Subcutaneous abdominal adipose tissue (tissue), 5 donors: ENCODE results near the gene PTTG2.

ENCODE experiments used
- H3K27ac ChIP-seq: one replicate; pipeline ENCODE4 v1.7.0; 2013; ENCODE audit warnings: low read depth, mild to moderate bottlenecking, inconsistent platforms, low read length, moderate library complexity
- H3K27me3 ChIP-seq, 5 donors: one replicate each; pipeline ENCODE4 v1.7.0; 2013; ENCODE audit warnings: low read length in 5 of 5, inconsistent platforms in 1 of 5; ENCODE audit not compliant: control insufficient read depth in 5 of 5, insufficient read depth in 4 of 5
- H3K36me3 ChIP-seq, 5 donors: one replicate each; pipeline ENCODE4 v1.7.0; 2013; ENCODE audit warnings: low read length in 5 of 5; ENCODE audit not compliant: control insufficient read depth in 5 of 5, insufficient read depth in 5 of 5
- H3K4me1 ChIP-seq, 5 donors: one replicate each; pipeline ENCODE4 v1.7.0; 2013; ENCODE audit warnings: low read length in 5 of 5, mild to moderate bottlenecking in 3 of 5, moderate library complexity in 1 of 5; ENCODE audit not compliant: control insufficient read depth in 5 of 5, insufficient read depth in 5 of 5
- H3K4me3 ChIP-seq, 5 donors: one replicate each; pipeline ENCODE4 v1.7.0; 2013; ENCODE audit warnings: low read length in 5 of 5, low read depth in 1 of 5
- H3K9ac ChIP-seq, 5 donors: one replicate each; pipeline ENCODE4 v1.7.0; 2013; ENCODE audit warnings: low read length in 5 of 5, mild to moderate bottlenecking in 4 of 5, moderate library complexity in 3 of 5
- H3K9me3 ChIP-seq, 5 donors: one replicate each; pipeline ENCODE4 v1.7.0; 2013; ENCODE audit warnings: low read length in 5 of 5; ENCODE audit not compliant: control insufficient read depth in 5 of 5
- donor health status: healthy.
- donor health status: healthy.
- donor health status: healthy.
- donor health status: healthy.
- donor health status: healthy.

The PTTG2 gene

GRCh38 chr4:38004887-38005286, 44.7 kb downstream of the PTTG2 start:
- H3K27me3 ChIP-seq: no peaks in the 10 kb centered on the region
- no peaks in the 10 kb centered on the region for H3K36me3 ChIP-seq
- no peaks in the 10 kb centered on the region for H3K9me3 ChIP-seq
- no peaks in the 10 kb centered on the region for H3K4me1 ChIP-seq
- no peak overlapping the region for H3K4me3 ChIP-seq
- no peak overlapping the region for H3K9ac ChIP-seq
- no peak overlapping the region for H3K27ac ChIP-seq

- peak overlapping the region in 1 of 5 donors; percentile 7 for H3K9ac ChIP-seq
- no peaks in the 10 kb centered on the region for H3K27me3 ChIP-seq
- H3K27ac ChIP-seq: no peak overlapping the region
- no peaks in the 10 kb centered on the region for H3K36me3 ChIP-seq
- H3K4me1 ChIP-seq: no peaks in the 10 kb centered on the region
- no peak overlapping the region for H3K4me3 ChIP-seq
- H3K9me3 ChIP-seq: no peaks in the 10 kb centered on the region
Observed at GRCh38 chr4:38005637-38006036, 45.4 kb downstream of the PTTG2 start.

GRCh38 chr4:38007645-38008044, 47.4 kb downstream of the PTTG2 start:
- Histone ChIP-seq H3K27ac (no peak overlapping the region), H3K36me3 (no peaks in the 10 kb centered on the region), H3K9me3 (no peaks in the 10 kb centered on the region), H3K9ac (no peak overlapping the region), H3K4me3 (no peak overlapping the region), H3K4me1 (no peaks in the 10 kb centered on the region), H3K27me3 (no peaks in the 10 kb centered on the region)

GRCh38 chr4:38008571-38009021, 48.4 kb downstream of the PTTG2 start:
- no peaks in the 10 kb centered on the region for H3K27me3 ChIP-seq
- no peak overlapping the region for H3K9ac ChIP-seq
- H3K27ac ChIP-seq: no peak overlapping the region
- H3K9me3 ChIP-seq: no peaks in the 10 kb centered on the region
- H3K4me3 ChIP-seq: no peak overlapping the region
- no peaks in the 10 kb centered on the region for H3K36me3 ChIP-seq
- no peaks in the 10 kb centered on the region for H3K4me1 ChIP-seq

GRCh38 chr4:38009421-38009820, 49.2 kb downstream of the PTTG2 start:
- Histone ChIP-seq H3K27ac (no peak overlapping the region), H3K27me3 (no peaks in the 10 kb centered on the region), H3K4me1 (no peaks in the 10 kb centered on the region), H3K9ac (no peak overlapping the region), H3K36me3 (peaks cover 0 to 4% (median 0%) of the 10 kb centered on the region in 5 donors), H3K9me3 (no peaks in the 10 kb centered on the region), H3K4me3 (no peak overlapping the region)

GRCh38 chr4:38009949-38010348, 49.8 kb downstream of the PTTG2 start:
- H3K36me3 ChIP-seq: peaks cover 0 to 8% (median 3%) of the 10 kb centered on the region in 5 donors
- H3K4me3 ChIP-seq: no peak overlapping the region
- no peak overlapping the region for H3K9ac ChIP-seq
- H3K9me3 ChIP-seq: no peaks in the 10 kb centered on the region
- no peaks in the 10 kb centered on the region for H3K4me1 ChIP-seq
- no peak overlapping the region for H3K27ac ChIP-seq
- no peaks in the 10 kb centered on the region for H3K27me3 ChIP-seq
